H9 (cell line): ENCODE data around the gene IMMP2L. TPM values are rescaled to one million over a fixed set of nuclear protein-coding genes. Genes with fewer than 3 reads are reported as not detected.

ENCODE experiments used
- DNase-seq: peaks from one replicate; pipeline ENCODE4 v3.0.0-alpha.2; 2017
- H2AFZ ChIP-seq: one replicate; pipeline ENCODE4 v1.6.1; 2013; ENCODE audit warnings: mild to moderate bottlenecking, low read length, control low read depth, moderate library complexity
- H2AK5ac ChIP-seq: 2 replicates; pipeline ENCODE4 v1.6.1; 2013; ENCODE audit warnings: low read length, control low read depth, mixed read lengths; ENCODE audit not compliant: insufficient read length
- H2BK120ac ChIP-seq: one replicate; pipeline ENCODE4 v1.6.1; 2013; ENCODE audit warnings: low read depth, mild to moderate bottlenecking, low read length, control low read depth, inconsistent platforms; ENCODE audit not compliant: poor library complexity, severe bottlenecking
- H2BK12ac ChIP-seq: 2 replicates; pipeline ENCODE4 v1.6.1; 2013; ENCODE audit warnings: low read length, control low read depth, mixed read lengths, low read depth; ENCODE audit not compliant: insufficient read length
- H2BK15ac ChIP-seq: 2 replicates; pipeline ENCODE4 v1.6.1; 2013; ENCODE audit warnings: low read depth, low read length, control low read depth
- H2BK20ac ChIP-seq: one replicate; pipeline ENCODE4 v1.6.1; 2013; ENCODE audit warnings: low read depth, mild to moderate bottlenecking, low read length, control low read depth, inconsistent platforms; ENCODE audit not compliant: poor library complexity, severe bottlenecking
- H2BK5ac ChIP-seq: 2 replicates; pipeline ENCODE4 v1.6.1; 2013; ENCODE audit warnings: low read length, control low read depth, mixed read lengths; ENCODE audit not compliant: insufficient read length
- H3K14ac ChIP-seq: 2 replicates; pipeline ENCODE4 v1.6.1; 2013; ENCODE audit warnings: low read length, control low read depth; ENCODE audit not compliant: insufficient read depth
- H3K18ac ChIP-seq: 2 replicates; pipeline ENCODE4 v1.6.1; 2013; ENCODE audit warnings: low read depth, mild to moderate bottlenecking, mixed read lengths, low read length, control low read depth; ENCODE audit not compliant: insufficient read length
- H3K23ac ChIP-seq: 2 replicates; pipeline ENCODE4 v1.6.1; 2013; ENCODE audit warnings: low read length, control low read depth, mixed read lengths, low read depth; ENCODE audit not compliant: insufficient read length
- H3K23me2 ChIP-seq: 2 replicates; pipeline ENCODE4 v1.6.1; 2013; ENCODE audit warnings: low read depth, mild to moderate bottlenecking, mixed read lengths, low read length, control low read depth; ENCODE audit not compliant: insufficient read length, poor library complexity, severe bottlenecking
- H3K27ac ChIP-seq: 2 replicates; pipeline ENCODE4 v1.5.1; 2013; ENCODE audit warnings: low read length, control low read depth, mixed read lengths, low read depth; ENCODE audit not compliant: insufficient read length
- H3K27me3 ChIP-seq: 2 replicates; pipeline ENCODE4 v1.6.1; 2013; ENCODE audit warnings: low read length, control low read depth, inconsistent platforms; ENCODE audit not compliant: insufficient read depth
- H3K4ac ChIP-seq: 2 replicates; pipeline ENCODE4 v1.6.1; 2013; ENCODE audit warnings: low read depth, mild to moderate bottlenecking, control low read depth, inconsistent platforms, low read length, moderate library complexity
- H3K4me1 ChIP-seq: 2 replicates; pipeline ENCODE4 v1.6.1; 2013; ENCODE audit warnings: low read length, control low read depth, inconsistent platforms; ENCODE audit not compliant: insufficient read depth
- H3K4me2 ChIP-seq: 2 replicates; pipeline ENCODE4 v1.6.1; 2013; ENCODE audit warnings: low read length, control low read depth, mixed read lengths; ENCODE audit not compliant: insufficient read length, insufficient read depth
- H3K56ac ChIP-seq: 2 replicates; pipeline ENCODE4 v1.6.1; 2013; ENCODE audit warnings: low read depth, mild to moderate bottlenecking, mixed read lengths, low read length, control low read depth; ENCODE audit not compliant: insufficient read length
- H3K79me1 ChIP-seq: 2 replicates; pipeline ENCODE4 v1.6.1; 2013; ENCODE audit warnings: low read depth, mild to moderate bottlenecking, moderate library complexity, low read length, control low read depth, inconsistent platforms; ENCODE audit not compliant: insufficient read depth, poor library complexity, severe bottlenecking
- H3K79me2 ChIP-seq: 2 replicates; pipeline ENCODE4 v1.6.1; 2013; ENCODE audit warnings: low read length, control low read depth, inconsistent platforms; ENCODE audit not compliant: insufficient read depth
- H3K9ac ChIP-seq: 2 replicates; pipeline ENCODE4 v1.6.1; 2013; ENCODE audit warnings: low read length, control low read depth, mixed read lengths; ENCODE audit not compliant: insufficient read length; ENCODE audit errors: extremely low read depth
- H3K9me3 ChIP-seq: one replicate; pipeline ENCODE4 v1.6.1; 2013; ENCODE audit warnings: low read depth, low read length, inconsistent platforms; ENCODE audit not compliant: control insufficient read depth
- H3T11ph ChIP-seq: one replicate; pipeline ENCODE4 v1.6.1; 2013; ENCODE audit warnings: mild to moderate bottlenecking, low read length, control low read depth, inconsistent platforms
- H4K20me1 ChIP-seq: one replicate; pipeline ENCODE4 v1.6.1; 2013; ENCODE audit not compliant: control insufficient read depth, insufficient read length, insufficient read depth
- H4K5ac ChIP-seq: 2 replicates; pipeline ENCODE4 v1.6.1; 2013; ENCODE audit warnings: low read depth, mild to moderate bottlenecking, mixed read lengths, low read length, control low read depth; ENCODE audit not compliant: insufficient read length
- H4K8ac ChIP-seq: replicated peaks from 2 replicates; pipeline ENCODE4 v1.6.1; 2013; ENCODE audit warnings: low read length, control low read depth, mixed read lengths, low read depth; ENCODE audit not compliant: insufficient read length
- H4K91ac ChIP-seq: 2 replicates; pipeline ENCODE4 v1.6.1; 2013; ENCODE audit warnings: low read depth, mild to moderate bottlenecking, moderate library complexity, mixed read lengths, low read length, control low read depth; ENCODE audit not compliant: insufficient read length
- H3K27ac Mint-ChIP-seq, 3 experiments: 2 replicates in 2 of 3; 3 replicates in 1 of 3; pipeline ENCODE4 v1.8.0; 2020 to 2021; ENCODE audit warnings: mixed read lengths in 3 of 3, mild to moderate bottlenecking in 1 of 3, moderate library complexity in 1 of 3
- H3K27me3 Mint-ChIP-seq: 2 replicates; pipeline ENCODE4 v1.8.0; 2021; ENCODE audit warnings: low read depth, mild to moderate bottlenecking, moderate library complexity, mixed read lengths
- H3K36me3 Mint-ChIP-seq, 3 experiments: 2 replicates in 2 of 3; 3 replicates in 1 of 3; pipeline ENCODE4 v1.8.0; 2020 to 2021; ENCODE audit warnings: low read depth in 3 of 3, mixed read lengths in 3 of 3; ENCODE audit not compliant: insufficient read depth in 1 of 3
- H3K4me1 Mint-ChIP-seq, 2 experiments: 2 replicates each; pipeline ENCODE4 v1.8.0; 2020; ENCODE audit warnings: mixed read lengths in 2 of 2
- H3K4me3 Mint-ChIP-seq, 2 experiments: 2 replicates in 1 of 2; 3 replicates in 1 of 2; pipeline ENCODE4 v1.8.0; 2020 to 2021; ENCODE audit warnings: mild to moderate bottlenecking in 2 of 2, mixed read lengths in 2 of 2, moderate library complexity in 1 of 2
- H3K9me3 Mint-ChIP-seq, 2 experiments: 2 replicates in 1 of 2; 3 replicates in 1 of 2; pipeline ENCODE4 v1.8.0; 2020; ENCODE audit warnings: mild to moderate bottlenecking in 2 of 2, mixed read lengths in 2 of 2, moderate library complexity in 1 of 2
- WGBS: extraction: QIAGEN DNeasy Blood & Tissue Kit; methylation state at CpG from one replicate; pipeline ENCODE4 v1.1.7; 2013; ENCODE audit warnings: missing lambda C conversion rate, low lambda C conversion rate, mixed read lengths; ENCODE audit not compliant: insufficient read length; ENCODE audit errors: extremely low coverage; 5-methylcytosine and 5-hydroxymethylcytosine counted together
- total RNA-seq: library from RNA; stranded (reverse); gene quantifications from 2 replicates; pipeline ENCODE4 v1.2.1, GENCODE V29; 2021
- TF ChIP-seq, protein P1 (sequence below): fragments of 200-600 bp; sonication (generic); conservative IDR thresholded peaks from 3 replicates; pipeline ENCODE4 v1.8.0; 2021; ENCODE audit warnings: antibody characterized with exemption, mild to moderate bottlenecking

The IMMP2L gene
- total RNA-seq, 1 experiment from 2014 or later, result 14.7 TPM

GRCh38 chr7:111098011-111098925 is 464.0 kb downstream of the IMMP2L start:
- no peaks in the 10 kb centered on the region for H3K79me1 ChIP-seq
- H2AFZ ChIP-seq, result no peak overlapping the region
- H3K27me3 ChIP-seq, result no peaks in the 10 kb centered on the region
- no peaks in the 10 kb centered on the region for H3K9me3 Mint-ChIP-seq
- no peak overlapping the region for H2BK15ac ChIP-seq
- no peak overlapping the region for H3T11ph ChIP-seq
- H2BK12ac ChIP-seq, result no peak overlapping the region
- no peak overlapping the region for H2BK5ac ChIP-seq
- H3K9ac ChIP-seq, result no peak overlapping the region
- peaks cover 56 to 58% of the 10 kb centered on the region in 2 experiments for H3K4me1 Mint-ChIP-seq
- no peak overlapping the region for H4K91ac ChIP-seq
- H4K5ac ChIP-seq, result no peak overlapping the region
- no peaks in the 10 kb centered on the region; the same call in 1 of the 2 replicates for H3K4me1 ChIP-seq
- H3K23me2 ChIP-seq, result no peaks in the 10 kb centered on the region
- H3K56ac ChIP-seq, result no peak overlapping the region
- no peaks in the 10 kb centered on the region for H3K27me3 Mint-ChIP-seq
- no peaks in the 10 kb centered on the region for H3K36me3 Mint-ChIP-seq
- no CpG with 5 or more reads among the region's 10 CpGs for WGBS
- H2AK5ac ChIP-seq, result no peak overlapping the region
- no peak overlapping the region for H4K8ac ChIP-seq
- H2BK120ac ChIP-seq, result no peak overlapping the region
- H3K27ac Mint-ChIP-seq, result peak overlapping the region; percentile 81 to 98 (median 89); a peak in 6 of 7 replicates
- H3K79me2 ChIP-seq, result no peaks in the 10 kb centered on the region
- no peak overlapping the region for H3K4me2 ChIP-seq
- H3K27ac ChIP-seq, result no peak overlapping the region
- peak; percentile 50 for DNase-seq
- H3K23ac ChIP-seq, result no peak overlapping the region
- H2BK20ac ChIP-seq, result peak overlapping the region; percentile 75
- H3K4me3 Mint-ChIP-seq, result no peak overlapping the region
- no peaks in the 10 kb centered on the region for H4K20me1 ChIP-seq
- no peak overlapping the region for H3K18ac ChIP-seq
- TF ChIP-seq, protein P1, sequence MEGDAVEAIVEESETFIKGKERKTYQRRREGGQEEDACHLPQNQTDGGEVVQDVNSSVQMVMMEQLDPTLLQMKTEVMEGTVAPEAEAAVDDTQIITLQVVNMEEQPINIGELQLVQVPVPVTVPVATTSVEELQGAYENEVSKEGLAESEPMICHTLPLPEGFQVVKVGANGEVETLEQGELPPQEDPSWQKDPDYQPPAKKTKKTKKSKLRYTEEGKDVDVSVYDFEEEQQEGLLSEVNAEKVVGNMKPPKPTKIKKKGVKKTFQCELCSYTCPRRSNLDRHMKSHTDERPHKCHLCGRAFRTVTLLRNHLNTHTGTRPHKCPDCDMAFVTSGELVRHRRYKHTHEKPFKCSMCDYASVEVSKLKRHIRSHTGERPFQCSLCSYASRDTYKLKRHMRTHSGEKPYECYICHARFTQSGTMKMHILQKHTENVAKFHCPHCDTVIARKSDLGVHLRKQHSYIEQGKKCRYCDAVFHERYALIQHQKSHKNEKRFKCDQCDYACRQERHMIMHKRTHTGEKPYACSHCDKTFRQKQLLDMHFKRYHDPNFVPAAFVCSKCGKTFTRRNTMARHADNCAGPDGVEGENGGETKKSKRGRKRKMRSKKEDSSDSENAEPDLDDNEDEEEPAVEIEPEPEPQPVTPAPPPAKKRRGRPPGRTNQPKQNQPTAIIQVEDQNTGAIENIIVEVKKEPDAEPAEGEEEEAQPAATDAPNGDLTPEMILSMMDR, result peak; percentile 91
- no peak overlapping the region for H3K4ac ChIP-seq
- H3K9me3 ChIP-seq, result no peaks in the 10 kb centered on the region
- H3K14ac ChIP-seq, result no peak overlapping the region
